SH-SY5Y (cell line): Measurements from ENCODE around the gene NKX2-1.

Source experiments
- GATA2 ChIP-seq: IDR thresholded peaks from 2 replicates; pipeline ENCODE4 v1.6.1; 2011; ENCODE audit warnings: mild to moderate bottlenecking, low read depth, low read length
- GATA3 ChIP-seq: IDR thresholded peaks from 2 replicates; pipeline ENCODE4 v1.6.1; 2011; ENCODE audit warnings: low read depth, mild to moderate bottlenecking, low read length, moderate library complexity

GRCh38 chr14:36467332-36467731 lies 52.7 kb downstream of the NKX2-1 start:
- TF ChIP-seq GATA2 (no peak), GATA3 (no peak)
